ENCODE measurements around the gene PPIA.
"Not testable (repeated sequence)": the region's sequence is repeated elsewhere in the genome, so short reads cannot be mapped to it uniquely, and the experiment has no call there.

Gene PPIA

GRCh38 chr7:44783407-44783806, 13.1 kb upstream of the PPIA start:
- H3K27ac ChIP-seq (ENCODE audit: low read depth, low read length, poor library complexity, severe bottlenecking), result no peak overlapping the region
- peaks cover 12% of the 10 kb centered on the region for H3K4me1 ChIP-seq (ENCODE audit: insufficient read depth, low read length, severe bottlenecking)
- H4K20me1 ChIP-seq (ENCODE audit: insufficient read depth, low read length), result no peaks in the 10 kb centered on the region
- H3K4me3 ChIP-seq (ENCODE audit: low read depth, low read length, poor library complexity, severe bottlenecking), result no peak overlapping the region
- H3K9me3 ChIP-seq (ENCODE audit: low read length), result peaks cover 4% of the 10 kb centered on the region; the same call in 1 of the 2 replicates
- H3K9me2 ChIP-seq (ENCODE audit: low read depth, low read length), result no peaks in the 10 kb centered on the region
- TF ChIP-seq CTCF (IDR thresholded peaks at IDR 0.05; ENCODE audit: low read length) (no peak), EZH2 (IDR thresholded peaks at IDR 0.05; ENCODE audit: borderline replicate concordance, low read length) (no peak)
- H3K79me2 ChIP-seq (ENCODE audit: insufficient read depth, low read length), result no peaks in the 10 kb centered on the region
- no peak overlapping the region for H3K9ac ChIP-seq (ENCODE audit: low read length)
- H3K27me3 ChIP-seq (ENCODE audit: insufficient read depth, low read length), result peaks cover 6% of the 10 kb centered on the region; the same call in 1 of the 2 replicates
- H2AFZ ChIP-seq (ENCODE audit: low read length), result no peak overlapping the region
- no peaks in the 10 kb centered on the region for H3F3A ChIP-seq (ENCODE audit: insufficient read depth, low read length)
- no peak overlapping the region for H3K4me2 ChIP-seq (ENCODE audit: low read length)
- no peaks in the 10 kb centered on the region; the same call in 1 of the 2 replicates for H3K36me3 ChIP-seq (ENCODE audit: insufficient read depth, low read length)

- H3K36me3 ChIP-seq (ENCODE audit: insufficient read depth, low read length), result no peaks in the 10 kb centered on the region; the same call in 1 of the 2 replicates
- no peaks in the 10 kb centered on the region for H3K9me2 ChIP-seq (ENCODE audit: low read depth, low read length)
- H3K27ac ChIP-seq (ENCODE audit: low read depth, low read length, poor library complexity, severe bottlenecking), result no peak overlapping the region
- peaks cover 6% of the 10 kb centered on the region; the same call in 1 of the 2 replicates for H3K27me3 ChIP-seq (ENCODE audit: insufficient read depth, low read length)
- no peak overlapping the region for H3K4me2 ChIP-seq (ENCODE audit: low read length)
- H2AFZ ChIP-seq (ENCODE audit: low read length), result no peak overlapping the region
- H4K20me1 ChIP-seq (ENCODE audit: insufficient read depth, low read length), result no peaks in the 10 kb centered on the region
- no peak overlapping the region for H3K9ac ChIP-seq (ENCODE audit: low read length)
- no peak for TF ChIP-seq CTCF (IDR thresholded peaks at IDR 0.05; ENCODE audit: low read length)
- no peak for TF ChIP-seq EZH2 (IDR thresholded peaks at IDR 0.05; ENCODE audit: borderline replicate concordance, low read length)
- H3K4me3 ChIP-seq (ENCODE audit: low read depth, low read length, poor library complexity, severe bottlenecking), result no peak overlapping the region
- H3K79me2 ChIP-seq (ENCODE audit: insufficient read depth, low read length), result no peaks in the 10 kb centered on the region
- peaks cover 4% of the 10 kb centered on the region; the same call in 1 of the 2 replicates for H3K9me3 ChIP-seq (ENCODE audit: low read length)
- no peaks in the 10 kb centered on the region for H3F3A ChIP-seq (ENCODE audit: insufficient read depth, low read length)
- H3K4me1 ChIP-seq (ENCODE audit: insufficient read depth, low read length, severe bottlenecking), result peaks cover 12% of the 10 kb centered on the region
Measured at GRCh38 chr7:44784364-44784763, 12.1 kb upstream of the PPIA start.

- not testable (repeated sequence) for H2AFZ ChIP-seq (ENCODE audit: low read length); H3K36me3 ChIP-seq (ENCODE audit: insufficient read depth, low read length); H3K79me2 ChIP-seq (ENCODE audit: insufficient read depth, low read length); H3K27me3 ChIP-seq (ENCODE audit: insufficient read depth, low read length); H3K4me3 ChIP-seq (ENCODE audit: low read depth, low read length, poor library complexity, severe bottlenecking); H3K27ac ChIP-seq (ENCODE audit: low read depth, low read length, poor library complexity, severe bottlenecking); H3K4me2 ChIP-seq (ENCODE audit: low read length); H3K9me3 ChIP-seq (ENCODE audit: low read length); H3F3A ChIP-seq (ENCODE audit: insufficient read depth, low read length); H3K9me2 ChIP-seq (ENCODE audit: low read depth, low read length); H3K9ac ChIP-seq (ENCODE audit: low read length); H4K20me1 ChIP-seq (ENCODE audit: insufficient read depth, low read length)
- H3K4me1 ChIP-seq (ENCODE audit: insufficient read depth, low read length, severe bottlenecking), result peaks cover 12% of the 10 kb centered on the region
Measured at GRCh38 chr7:44785218-44785617, 11.3 kb upstream of the PPIA start.

GRCh38 chr7:44787041-44787440, 9.4 kb upstream of the PPIA start:
- Histone ChIP-seq H3K9me3 (ENCODE audit: low read length) (peaks cover 4% of the 10 kb centered on the region; the same call in 1 of the 2 replicates), H3F3A (ENCODE audit: insufficient read depth, low read length) (peaks cover 11% of the 10 kb centered on the region; the same call in 1 of the 2 replicates), H3K27me3 (ENCODE audit: insufficient read depth, low read length) (peaks cover 2% of the 10 kb centered on the region; the same call in 1 of the 2 replicates), H3K4me3 (ENCODE audit: low read depth, low read length, poor library complexity, severe bottlenecking) (no peak overlapping the region), H2AFZ (ENCODE audit: low read length) (no peak overlapping the region), H3K9me2 (ENCODE audit: low read depth, low read length) (no peaks in the 10 kb centered on the region), H4K20me1 (ENCODE audit: insufficient read depth, low read length) (no peaks in the 10 kb centered on the region), H3K79me2 (ENCODE audit: insufficient read depth, low read length) (no peaks in the 10 kb centered on the region), H3K36me3 (ENCODE audit: insufficient read depth, low read length) (no peaks in the 10 kb centered on the region; the same call in 1 of the 2 replicates), H3K4me1 (ENCODE audit: insufficient read depth, low read length, severe bottlenecking) (peaks cover 12% of the 10 kb centered on the region), H3K4me2 (ENCODE audit: low read length) (no peak overlapping the region; the same call in 1 of the 2 replicates), H3K9ac (ENCODE audit: low read length) (no peak overlapping the region), H3K27ac (ENCODE audit: low read depth, low read length, poor library complexity, severe bottlenecking) (peak overlapping the region; percentile 15)
- TF ChIP-seq EZH2 (IDR thresholded peaks at IDR 0.05; ENCODE audit: borderline replicate concordance, low read length) (no peak), CTCF (IDR thresholded peaks at IDR 0.05; ENCODE audit: low read length) (no peak)

Data from OCI-LY1 (cell line).